Epithelial cell of prostate (primary cell): ENCODE results near the gene UTS2.

ENCODE experiments used
- DNase-seq: peaks from one replicate; pipeline ENCODE4 v3.0.0-alpha.2; 2011; ENCODE audit warnings: low read depth, low spot score
- H3K27ac ChIP-seq: fragments of 450-650 bp; 2 replicates; pipeline ENCODE4 v1.5.1; 2017; ENCODE audit warnings: mild to moderate bottlenecking

The UTS2 gene

DNA sequence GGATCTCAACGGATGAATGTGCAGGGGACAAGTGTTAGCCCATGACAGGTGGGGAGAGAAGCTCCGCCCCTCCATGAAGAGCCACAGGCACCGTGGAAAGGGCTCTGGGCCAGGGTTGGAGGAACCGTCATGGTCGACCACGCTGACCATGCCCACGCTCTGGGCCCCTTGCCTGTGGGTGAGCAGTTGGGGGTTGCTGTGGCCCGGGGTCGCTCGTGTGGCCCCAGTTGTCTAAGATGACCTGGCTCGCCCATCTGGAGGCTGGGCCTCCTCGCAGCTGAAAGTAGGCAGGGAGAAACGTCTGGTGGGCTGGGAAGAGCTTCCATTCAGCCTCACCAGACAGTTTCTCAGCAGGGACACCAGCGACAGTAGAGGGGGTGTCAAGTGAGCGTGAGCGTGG is 13.1 kb upstream of the UTS2 start:
- DNase-seq, result no peak
- no peak overlapping the region for H3K27ac ChIP-seq

DNA sequence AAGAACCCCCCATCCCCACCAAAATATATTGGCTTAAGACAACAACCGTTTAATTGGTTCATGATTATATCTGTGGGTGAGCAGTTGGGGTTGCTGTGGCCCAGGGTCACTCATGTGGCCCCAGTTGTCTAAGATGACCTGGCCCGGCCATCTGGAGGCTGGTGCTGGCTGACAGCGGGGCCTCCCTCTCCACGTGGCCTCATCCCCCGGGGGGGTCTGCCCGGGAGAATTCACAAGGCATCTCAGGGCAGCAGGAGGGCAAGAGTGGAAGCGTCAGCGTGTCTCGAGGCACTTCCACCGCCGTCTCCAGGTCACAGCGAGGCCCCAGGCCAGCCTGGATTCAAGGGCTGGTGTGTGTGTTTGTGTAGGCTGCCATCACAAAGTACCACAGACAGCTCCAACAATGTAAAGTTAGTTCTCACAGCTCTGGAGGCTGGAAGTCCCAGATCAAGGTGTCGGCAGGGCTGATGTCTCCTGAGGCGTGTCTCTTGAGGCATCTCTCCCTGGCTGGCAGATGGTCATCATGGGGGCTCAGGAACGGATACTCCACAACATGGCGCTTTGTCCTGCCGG is 11.0 kb upstream of the UTS2 start:
- no peak overlapping the region for H3K27ac ChIP-seq
- no peak for DNase-seq

DNA sequence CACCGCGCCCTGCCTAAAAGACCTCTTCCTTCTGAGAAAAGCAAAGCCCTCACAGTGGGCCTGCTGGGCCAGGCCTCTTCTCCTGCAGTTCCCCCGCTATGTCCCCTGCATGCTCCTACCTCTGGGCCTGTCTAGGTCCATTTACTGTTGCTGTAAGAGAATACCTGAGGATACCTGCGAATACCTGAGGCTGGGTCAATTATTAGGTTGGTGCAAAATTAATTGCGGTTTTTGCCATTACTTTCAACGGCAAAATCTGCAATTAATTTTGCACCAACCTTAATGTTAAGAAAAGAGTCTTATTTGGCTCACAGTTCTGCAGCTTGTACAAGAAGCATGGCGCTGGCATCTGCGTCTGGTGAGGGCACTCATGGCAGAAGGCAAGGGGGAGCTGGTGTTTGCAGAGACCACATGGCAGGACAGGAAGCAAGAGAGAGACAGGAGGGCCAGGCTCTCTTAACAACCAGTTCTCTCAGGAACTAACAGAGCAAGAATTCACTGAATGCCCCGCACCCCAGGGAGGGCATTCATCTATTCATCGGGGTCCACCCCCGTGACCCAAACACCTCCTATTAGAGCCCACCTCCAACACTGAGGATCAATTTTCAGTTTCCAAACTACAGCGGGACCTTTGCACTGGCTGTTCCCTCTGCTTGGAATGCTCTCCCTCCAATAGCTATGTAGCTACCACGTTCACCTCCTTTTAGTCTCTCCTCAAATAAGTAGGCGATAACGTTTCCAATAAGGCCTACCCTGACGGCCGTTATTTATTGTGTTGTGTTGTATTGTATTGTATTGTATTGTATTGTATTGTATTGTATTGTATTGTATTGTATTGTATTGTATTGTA is 9.6 kb upstream of the UTS2 start:
- no peak for DNase-seq
- H3K27ac ChIP-seq, result no peak overlapping the region

DNA sequence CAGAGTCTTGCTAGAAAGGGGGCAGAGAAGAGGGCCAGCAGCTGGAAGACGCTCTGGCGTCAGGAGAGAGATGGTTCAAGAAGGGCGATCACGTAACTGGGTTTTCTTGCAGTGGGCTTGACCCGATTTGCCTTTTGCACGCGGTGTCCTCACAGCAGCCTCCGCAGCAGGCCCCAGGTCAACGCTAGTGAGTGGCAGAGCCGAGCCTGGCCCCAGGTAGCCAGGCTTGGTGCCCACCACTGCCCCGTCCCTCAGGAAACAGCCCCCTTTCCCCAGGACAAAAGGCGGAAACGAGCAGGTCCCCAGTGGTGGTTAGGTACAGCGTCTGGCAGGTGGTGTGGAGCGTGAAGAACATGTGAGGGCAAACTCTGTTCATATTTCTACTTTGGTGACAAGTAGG is 8.6 kb upstream of the UTS2 start:
- H3K27ac ChIP-seq, result no peak overlapping the region
- DNase-seq, result no peak

- no peak for DNase-seq
- H3K27ac ChIP-seq, result no peak overlapping the region
Observed at GRCh38 chr1:7860130-7860529, 7.3 kb upstream of the UTS2 start.

GRCh38 chr1:7859406-7859805 is 6.5 kb upstream of the UTS2 start:
- no peak for DNase-seq
- H3K27ac ChIP-seq, result no peak overlapping the region

GRCh38 chr1:7857985-7858384 is 5.1 kb upstream of the UTS2 start:
- no peak overlapping the region for H3K27ac ChIP-seq
- DNase-seq, result no peak

GRCh38 chr1:7857000-7857399 is 4.1 kb upstream of the UTS2 start:
- DNase-seq, result no peak
- no peak overlapping the region for H3K27ac ChIP-seq

DNA sequence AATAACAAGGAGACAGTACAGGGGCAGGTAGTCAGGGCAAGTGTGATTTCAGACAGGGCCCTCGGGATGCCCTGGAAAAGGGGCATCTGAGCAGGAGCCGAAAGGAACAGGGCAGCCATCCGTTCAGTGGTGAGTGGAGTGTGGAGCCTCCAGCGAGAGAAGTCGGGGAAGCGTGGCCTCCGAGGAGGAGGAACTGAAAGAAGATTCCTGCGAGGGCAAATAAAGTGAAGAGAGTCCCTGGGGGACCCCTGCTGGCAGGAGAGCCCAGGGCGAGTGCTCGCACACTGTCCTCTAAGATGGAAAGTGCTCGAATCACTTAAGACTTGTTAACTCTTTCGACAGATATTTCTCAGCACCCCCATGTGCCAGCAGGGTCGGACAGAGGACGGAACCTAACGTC is 3.5 kb upstream of the UTS2 start:
- DNase-seq, result no peak
- no peak overlapping the region for H3K27ac ChIP-seq

GRCh38 chr1:7853684-7854026 is 790 bp upstream of the UTS2 start:
- H3K27ac ChIP-seq, result no peak overlapping the region
- DNase-seq, result no peak

- no peak overlapping the region for H3K27ac ChIP-seq
- DNase-seq, result no peak
Observed at GRCh38 chr1:7850786-7851185, 2.1 kb downstream of the UTS2 start.

GRCh38 chr1:7847599-7847998 is 5.3 kb downstream of the UTS2 start:
- H3K27ac ChIP-seq, result no peak overlapping the region
- no peak for DNase-seq

DNA sequence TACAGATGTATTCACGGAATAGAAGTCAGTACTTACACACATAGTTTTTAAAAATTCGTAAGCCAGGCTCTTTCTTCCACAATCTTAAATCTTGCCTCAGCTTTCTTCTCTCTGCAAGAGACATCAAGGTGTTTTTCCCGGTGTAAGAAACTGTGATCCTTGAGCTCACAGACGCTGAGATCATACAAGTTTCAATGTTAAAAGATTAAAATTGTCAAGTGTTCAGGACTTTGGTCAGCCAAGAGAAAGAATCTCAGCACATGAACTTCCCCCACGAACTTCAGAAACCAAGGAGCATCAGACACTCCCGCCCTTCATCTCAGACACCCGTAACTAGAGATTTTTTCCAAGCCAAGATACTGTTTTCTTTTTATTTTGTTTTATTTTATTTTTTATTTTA is 6.2 kb downstream of the UTS2 start:
- no peak for DNase-seq
- H3K27ac ChIP-seq, result no peak overlapping the region

GRCh38 chr1:7845761-7846160 is 7.1 kb downstream of the UTS2 start:
- no peak overlapping the region for H3K27ac ChIP-seq
- DNase-seq, result no peak

DNA sequence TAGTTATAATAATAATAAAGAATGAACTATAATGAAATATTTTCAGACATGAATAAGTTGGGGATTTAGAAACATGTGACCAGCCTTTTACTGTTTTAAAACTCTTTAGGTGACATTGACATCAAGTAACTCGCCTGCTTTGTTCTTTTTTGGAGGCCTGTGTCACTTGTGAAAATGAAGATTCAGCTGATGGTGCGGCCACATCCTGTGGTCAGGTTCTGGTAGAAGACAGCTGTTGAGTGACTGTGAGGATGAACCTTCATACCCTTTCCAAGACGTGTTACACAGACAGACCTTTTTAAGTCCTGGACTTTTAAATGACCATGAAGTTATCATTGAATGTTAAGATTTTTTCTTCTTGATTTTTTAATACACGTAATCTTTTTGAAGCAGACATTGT is 10.3 kb downstream of the UTS2 start:
- H3K27ac ChIP-seq, result no peak overlapping the region
- DNase-seq, result no peak

DNA sequence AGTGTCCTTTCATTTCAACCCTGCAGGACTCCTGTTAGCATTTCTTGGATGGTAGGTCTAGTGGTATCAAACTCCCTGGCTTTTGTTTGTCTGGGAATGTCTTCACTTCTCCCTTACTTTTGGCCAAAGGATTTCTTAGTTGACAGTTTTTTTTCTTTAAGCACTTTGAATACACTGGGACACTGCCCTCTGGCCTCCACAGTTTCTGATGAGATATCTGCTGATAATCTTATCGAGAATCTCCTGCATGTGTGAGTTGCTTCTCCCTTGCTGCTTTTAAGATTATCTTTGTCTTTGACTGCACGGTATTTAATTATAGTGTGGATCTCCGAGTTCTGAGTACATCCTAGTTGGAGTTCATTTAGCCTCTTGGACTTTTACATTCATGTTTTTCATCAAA is 13.3 kb downstream of the UTS2 start:
- no peak for DNase-seq
- no peak overlapping the region for H3K27ac ChIP-seq

- no peak overlapping the region for H3K27ac ChIP-seq
- no peak for DNase-seq
Observed at GRCh38 chr1:7838714-7839113, 14.2 kb downstream of the UTS2 start.

DNA sequence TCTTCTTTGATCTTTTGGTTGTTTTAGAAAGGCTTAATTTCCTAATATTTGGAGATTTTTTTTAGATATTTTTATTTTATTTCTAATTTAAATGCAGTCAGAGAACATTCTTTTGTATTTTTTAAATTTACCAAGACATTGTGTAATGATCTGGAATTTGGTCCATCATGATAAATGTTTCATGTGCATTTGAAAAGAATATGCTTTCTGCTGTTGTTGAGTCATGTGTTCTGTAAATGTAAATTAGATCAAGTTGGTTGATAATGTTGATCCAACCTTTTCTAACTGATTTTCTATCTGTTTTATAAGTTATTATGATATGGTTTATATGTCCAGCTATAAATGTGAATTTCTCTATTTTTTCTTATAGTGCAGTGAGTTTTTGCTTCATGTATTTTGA is 19.8 kb downstream of the UTS2 start:
- DNase-seq, result no peak

GRCh38 chr1:7831458-7831857 is 21.4 kb downstream of the UTS2 start:
- H3K27ac ChIP-seq, result no peak overlapping the region
- DNase-seq, result no peak

More for the DNA sequence above, 19.8 kb downstream of the UTS2 start:
- no peak overlapping the region for H3K27ac ChIP-seq

DNA sequence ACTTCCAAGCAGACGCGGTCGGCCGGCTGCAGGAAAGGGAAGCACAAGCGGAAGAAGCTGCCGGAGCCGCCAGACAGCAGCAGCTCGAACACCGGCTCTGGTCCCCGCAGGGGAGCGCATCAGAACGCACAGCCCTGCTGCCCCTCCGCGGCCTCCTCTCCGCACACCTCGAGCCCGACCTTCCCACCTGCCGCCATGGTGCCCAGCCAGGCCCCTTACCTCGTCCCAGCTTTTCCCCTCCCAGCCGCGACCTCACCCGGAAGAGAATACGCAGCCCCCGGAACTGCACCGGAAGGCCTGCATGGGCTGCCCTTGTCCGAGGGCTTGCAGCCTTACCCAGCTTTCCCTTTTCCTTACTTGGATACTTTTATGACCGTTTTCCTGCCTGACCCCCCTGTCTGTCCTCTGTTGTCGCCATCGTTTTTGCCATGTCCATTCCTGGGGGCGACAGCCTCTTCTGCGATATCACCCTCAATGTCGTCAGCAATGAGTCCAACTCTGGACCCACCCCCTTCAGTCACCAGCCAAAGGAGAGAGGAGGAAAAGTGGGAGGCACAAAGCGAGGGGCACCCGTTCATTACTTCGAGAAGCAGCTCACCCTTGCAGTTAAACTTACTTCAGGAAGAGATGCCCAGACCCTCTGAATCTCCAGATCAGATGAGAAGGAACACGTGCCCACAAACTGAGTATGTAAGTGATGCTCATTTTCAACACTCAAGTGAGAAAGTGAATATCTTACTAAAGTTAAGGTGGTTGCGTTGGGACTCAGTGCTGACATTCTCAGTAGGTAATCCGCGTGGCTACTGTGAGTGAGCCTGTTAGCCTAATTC is 25.5 kb downstream of the UTS2 start:
- no peak overlapping the region for H3K27ac ChIP-seq
- no peak for DNase-seq

DNA sequence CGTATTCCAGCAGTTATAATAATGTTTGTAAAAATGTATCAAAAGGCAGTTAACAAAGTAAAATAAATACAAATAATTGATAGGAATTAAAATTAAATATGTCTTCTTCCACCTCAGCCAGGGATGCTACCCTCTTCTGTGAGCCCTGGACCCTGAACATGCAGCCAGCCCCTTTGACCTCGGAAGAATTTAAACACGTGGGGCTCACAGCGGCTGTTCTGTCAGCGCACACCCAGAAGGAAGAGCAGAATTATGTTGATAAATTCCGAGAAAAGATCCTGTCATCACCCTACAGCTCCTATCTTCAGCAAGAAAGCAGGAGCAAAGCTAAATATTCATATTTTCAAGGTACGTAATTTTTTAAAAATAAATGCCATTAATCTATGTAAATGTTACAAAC is 26.5 kb downstream of the UTS2 start:
- no peak overlapping the region for H3K27ac ChIP-seq

More for the DNA sequence above, 26.5 kb downstream of the UTS2 start:
- no peak for DNase-seq
